Activated CD4-positive, CD25-positive, alpha-beta regulatory T cell treated with anti-CD3 and anti-CD28 coated beads, Interleukin-2, amount 50 U/mL, for 16 hours (primary cell): ENCODE data around the gene ELOVL6.

Source experiments
- DNase-seq: peaks from one replicate; pipeline ENCODE4 v3.0.0-alpha.2; 2020; ENCODE audit warnings: low read depth, low spot score

The ELOVL6 gene

GRCh38 chr4:110032603-110033002 lies 165.8 kb downstream of the ELOVL6 start:
- no peak for DNase-seq

GRCh38 chr4:110025718-110026117 lies 172.7 kb downstream of the ELOVL6 start:
- DNase-seq = no peak

- DNase-seq = no peak
These were observed 173.4 kb downstream of the ELOVL6 start for GRCh38 chr4:110025056-110025455.

GRCh38 chr4:110022457-110022856 lies 176.0 kb downstream of the ELOVL6 start:
- DNase-seq = no peak

GRCh38 chr4:110020646-110021443 lies 177.6 kb downstream of the ELOVL6 start:
- DNase-seq = no peak

DNA sequence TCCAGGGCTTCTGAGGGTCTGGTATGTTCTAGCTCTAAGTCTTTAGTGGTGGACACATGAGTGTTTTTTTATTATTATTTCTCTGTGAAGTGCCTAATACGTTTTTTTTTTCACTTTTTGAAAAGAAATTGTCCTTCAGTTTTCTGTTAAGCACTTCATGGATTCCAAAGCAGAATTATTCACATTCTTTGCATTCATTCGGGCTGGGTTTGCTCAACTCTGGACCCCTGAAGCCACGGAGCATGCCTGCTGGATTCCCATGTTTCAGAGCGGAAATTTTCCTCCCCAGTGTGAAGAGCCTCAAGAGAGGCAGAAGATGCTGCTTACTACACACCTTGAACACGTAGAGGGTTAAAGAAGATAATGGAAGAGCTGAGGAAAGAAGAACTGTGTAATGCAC lies 178.3 kb downstream of the ELOVL6 start:
- DNase-seq = no peak

DNA sequence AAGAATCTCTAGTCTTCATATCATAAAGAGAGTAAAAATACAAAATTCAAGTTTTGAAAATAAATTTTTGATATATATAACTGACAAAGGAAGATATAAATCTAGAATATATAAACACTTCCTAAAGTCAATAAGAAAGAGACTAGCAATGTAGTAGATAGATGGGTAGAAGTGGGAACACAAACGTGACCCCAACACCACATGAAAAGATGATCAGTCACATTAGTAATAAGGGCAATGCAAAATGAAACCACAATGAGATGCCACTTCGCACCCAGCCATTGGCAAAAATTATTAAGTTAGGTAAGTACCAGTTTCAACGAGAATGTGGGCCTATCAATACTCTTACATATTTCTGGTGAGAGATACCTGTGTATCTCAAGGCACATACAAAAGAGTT lies 179.3 kb downstream of the ELOVL6 start:
- no peak for DNase-seq

- DNase-seq = no peak
These were observed 184.2 kb downstream of the ELOVL6 start for GRCh38 chr4:110014233-110014632.

DNA sequence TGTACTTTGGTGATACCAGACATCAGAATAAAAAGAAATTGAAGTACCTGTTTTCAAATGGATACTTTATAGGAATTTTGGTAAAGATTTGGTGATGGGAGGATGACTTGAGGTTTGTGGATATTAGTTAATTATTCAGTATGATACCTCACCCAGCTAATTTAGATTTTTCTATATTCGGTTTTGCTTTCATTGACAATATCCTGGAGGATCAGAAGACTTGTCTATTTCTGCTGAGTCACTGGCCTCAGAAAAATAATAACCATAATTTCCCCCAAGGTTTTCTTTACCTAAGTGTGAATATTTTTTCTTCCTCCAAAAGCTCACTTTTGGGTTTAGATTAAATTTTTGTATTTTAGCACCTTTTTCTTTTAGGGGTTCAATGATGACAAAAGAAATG lies 185.5 kb downstream of the ELOVL6 start:
- no peak for DNase-seq

GRCh38 chr4:110010797-110011196 lies 187.6 kb downstream of the ELOVL6 start:
- no peak for DNase-seq

GRCh38 chr4:110009550-110009949 lies 188.9 kb downstream of the ELOVL6 start:
- DNase-seq = no peak

- no peak for DNase-seq
These were observed 189.9 kb downstream of the ELOVL6 start for GRCh38 chr4:110008540-110008939.

GRCh38 chr4:110007217-110007616 lies 191.2 kb downstream of the ELOVL6 start:
- no peak for DNase-seq

DNA sequence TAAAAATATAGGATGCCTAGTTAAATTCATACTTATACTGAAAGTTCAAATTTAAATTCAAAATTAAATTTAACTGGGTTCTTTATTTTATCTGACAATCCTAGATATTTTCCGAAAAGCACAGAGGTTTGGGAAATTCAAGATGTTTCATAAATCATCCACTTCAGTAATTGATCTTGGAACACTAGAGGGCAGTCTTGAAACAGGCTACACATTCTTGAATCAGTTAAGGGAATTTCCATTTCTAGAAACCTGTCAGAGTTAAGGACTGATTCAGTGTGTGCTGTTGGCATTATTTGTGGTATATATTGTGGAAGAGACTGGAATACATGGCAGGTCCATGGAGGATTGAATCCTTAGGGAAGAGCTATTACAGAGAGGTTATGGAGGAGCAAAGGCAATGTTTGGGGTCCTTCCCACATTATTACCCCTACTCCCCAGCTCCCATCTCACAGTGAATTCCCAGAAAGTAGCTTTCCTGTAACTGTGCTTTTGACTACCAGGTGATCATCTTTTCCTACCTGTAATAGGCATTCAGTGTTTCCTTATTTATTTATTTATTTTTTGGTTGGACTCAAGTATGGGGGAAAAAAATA lies 192.9 kb downstream of the ELOVL6 start:
- DNase-seq = no peak

- no peak for DNase-seq
These were observed 193.9 kb downstream of the ELOVL6 start for GRCh38 chr4:110004556-110004955.

GRCh38 chr4:110003401-110004187 lies 194.8 kb downstream of the ELOVL6 start:
- DNase-seq = no peak

- DNase-seq = no peak
These were observed 196.1 kb downstream of the ELOVL6 start for GRCh38 chr4:110002326-110002725.

DNA sequence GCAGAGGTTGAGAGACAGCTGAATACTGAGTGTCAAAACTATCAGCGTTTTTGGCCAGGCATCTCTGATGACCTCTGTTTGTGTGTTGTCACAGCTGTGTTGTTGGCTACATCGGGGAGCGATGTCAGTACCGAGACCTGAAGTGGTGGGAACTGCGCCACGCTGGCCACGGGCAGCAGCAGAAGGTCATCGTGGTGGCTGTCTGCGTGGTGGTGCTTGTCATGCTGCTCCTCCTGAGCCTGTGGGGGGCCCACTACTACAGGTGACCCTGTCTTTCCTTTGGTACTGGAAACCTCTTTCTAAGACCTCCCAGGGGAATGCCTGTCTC lies 198.9 kb downstream of the ELOVL6 start:
- DNase-seq = no peak

GRCh38 chr4:109998867-109999584 lies 199.4 kb downstream of the ELOVL6 start:
- DNase-seq = no peak

- no peak for DNase-seq
These were observed 201.9 kb downstream of the ELOVL6 start for GRCh38 chr4:109996526-109996925.
